Kidney epithelial cell (primary cell): Measurements from ENCODE around the gene MEA1. TPM values are rescaled to one million over a fixed set of nuclear protein-coding genes. Genes with fewer than 3 reads are reported as not detected.

Source experiments
- DNase-seq: peaks from one replicate; pipeline ENCODE4 v3.0.0-alpha.2; 2010; ENCODE audit warnings: low read depth
- H3K27me3 ChIP-seq: 2 replicates; pipeline ENCODE4 v1.6.0; 2011; ENCODE audit warnings: low read length; ENCODE audit not compliant: control insufficient read depth, insufficient read depth
- H3K36me3 ChIP-seq: 2 replicates; pipeline ENCODE4 v1.5.1; 2011; ENCODE audit warnings: low read length; ENCODE audit not compliant: control insufficient read depth, insufficient read depth
- H3K4me3 ChIP-seq: 2 replicates; pipeline ENCODE4 v1.5.1; 2011; ENCODE audit warnings: low read depth, mild to moderate bottlenecking, control low read depth, low read length
- CTCF ChIP-seq: IDR thresholded peaks from 2 replicates; pipeline ENCODE4 v1.5.1; 2011; ENCODE audit warnings: mild to moderate bottlenecking, moderate library complexity, low read length, control low read depth, inconsistent platforms; ENCODE audit not compliant: insufficient read depth, poor library complexity, severe bottlenecking
- total RNA-seq: library from RNA; depleted of rRNA; stranded (reverse); fragments of >200 nt; gene quantifications from 2 replicates; pipeline ENCODE4 v1.2.3, GENCODE V29; 2015

The MEA1 gene
- total RNA-seq, 1 donor from 2014 or later, result 65.2 TPM

GRCh38 chr6:42971746-42972327 is 41.9 kb downstream of the MEA1 start:
- no peaks in the 10 kb centered on the region for H3K27me3 ChIP-seq
- no peak for TF ChIP-seq CTCF
- H3K4me3 ChIP-seq, result no peak overlapping the region
- no peaks in the 10 kb centered on the region for H3K36me3 ChIP-seq
- no peak for DNase-seq

- peaks cover 1% of the 10 kb centered on the region for H3K36me3 ChIP-seq
- no peak for TF ChIP-seq CTCF
- no peak overlapping the region for H3K4me3 ChIP-seq
- DNase-seq, result no peak
- no peaks in the 10 kb centered on the region for H3K27me3 ChIP-seq
Observed at GRCh38 chr6:42970871-42971612, 42.7 kb downstream of the MEA1 start.

- no peak for TF ChIP-seq CTCF
- Histone ChIP-seq H3K36me3 (peaks cover 1% of the 10 kb centered on the region), H3K4me3 (no peak overlapping the region), H3K27me3 (no peaks in the 10 kb centered on the region)
- DNase-seq, result no peak
Observed at GRCh38 chr6:42969934-42970333, 43.8 kb downstream of the MEA1 start.

GRCh38 chr6:42969431-42969830 is 44.3 kb downstream of the MEA1 start:
- DNase-seq, result no peak
- Histone ChIP-seq H3K27me3 (no peaks in the 10 kb centered on the region), H3K4me3 (no peak overlapping the region), H3K36me3 (peaks cover 1% of the 10 kb centered on the region)
- no peak for TF ChIP-seq CTCF

GRCh38 chr6:42968783-42969182 is 45.0 kb downstream of the MEA1 start:
- no peak for DNase-seq
- TF ChIP-seq CTCF, result no peak
- no peaks in the 10 kb centered on the region for H3K27me3 ChIP-seq
- H3K36me3 ChIP-seq, result peaks cover 1% of the 10 kb centered on the region
- H3K4me3 ChIP-seq, result no peak overlapping the region
